Fibroblast of skin of scalp (primary cell): ENCODE results near the gene SRPX2.
"Not testable (repeated sequence)": the region's sequence is repeated elsewhere in the genome, so short reads cannot be mapped to it uniquely, and the experiment has no call there.

Source experiments
- DNase-seq: peaks from one replicate; pipeline ENCODE4 v3.0.0-alpha.2; 2013

Gene SRPX2

GRCh38 chrX:100704581-100705203 lies 60.7 kb downstream of the SRPX2 start:
- no peak for DNase-seq

GRCh38 chrX:100710816-100711215 lies 66.8 kb downstream of the SRPX2 start:
- no peak for DNase-seq

- DNase-seq = no peak
These were observed 73.4 kb downstream of the SRPX2 start for GRCh38 chrX:100717363-100717762.

GRCh38 chrX:100719139-100719538 lies 75.1 kb downstream of the SRPX2 start:
- DNase-seq = no peak

- DNase-seq = peak; percentile 0
These were observed 76.3 kb downstream of the SRPX2 start for GRCh38 chrX:100720301-100720700.

- no peak for DNase-seq
These were observed 77.3 kb downstream of the SRPX2 start for GRCh38 chrX:100721328-100721727.

GRCh38 chrX:100724006-100724405 lies 80.0 kb downstream of the SRPX2 start:
- not testable (repeated sequence) for DNase-seq
